PC-9 (cell line): Measurements from ENCODE around the gene MAN2A2.

Experiments used
- CTCF ChIP-seq: fragments of 200-600 bp; sonication (generic); conservative IDR thresholded peaks from 2 replicates; pipeline ENCODE4 v1.6.1; 2017; ENCODE audit warnings: mixed run types, antibody characterized with exemption, mild to moderate bottlenecking, moderate library complexity
- EZH2 ChIP-seq: fragments of 200-600 bp; sonication (generic); IDR thresholded peaks from 2 replicates; pipeline ENCODE4 v1.8.0; 2017; ENCODE audit warnings: antibody characterized with exemption, low read depth

GRCh38 chr15:90857337-90857736 lies 45.8 kb upstream of the MAN2A2 start:
- TF ChIP-seq CTCF (no peak), EZH2 (no peak)
